ENCODE data around the gene KHDRBS2.

The KHDRBS2 gene

GRCh38 chr6:62283365-62283764 lies 2.7 kb downstream of the KHDRBS2 start:
- Histone ChIP-seq H3K4me3 (ENCODE audit: low read length) (peak overlapping the region; percentile 80), H3K27ac (ENCODE audit: low read length) (no peak overlapping the region), H3K27me3 (ENCODE audit: control insufficient read depth, insufficient read depth, low read length) (no peaks in the 10 kb centered on the region), H3K36me3 (ENCODE audit: control insufficient read depth, low read depth, low read length) (no peaks in the 10 kb centered on the region), H3K9ac (ENCODE audit: low read length) (no peak overlapping the region), H3K9me3 (ENCODE audit: control insufficient read depth, low read depth, low read length) (no peaks in the 10 kb centered on the region), H3K4me1 (ENCODE audit: control insufficient read depth, low read depth, low read length) (peaks cover 11% of the 10 kb centered on the region)

- H3K27me3 ChIP-seq (ENCODE audit: control insufficient read depth, insufficient read depth, low read length): no peaks in the 10 kb centered on the region
- H3K4me1 ChIP-seq (ENCODE audit: control insufficient read depth, low read depth, low read length): peaks cover 11% of the 10 kb centered on the region
- H3K9me3 ChIP-seq (ENCODE audit: control insufficient read depth, low read depth, low read length): no peaks in the 10 kb centered on the region
- no peaks in the 10 kb centered on the region for H3K36me3 ChIP-seq (ENCODE audit: control insufficient read depth, low read depth, low read length)
- H3K4me3 ChIP-seq (ENCODE audit: low read length): no peak overlapping the region
- H3K27ac ChIP-seq (ENCODE audit: low read length): no peak overlapping the region
- no peak overlapping the region for H3K9ac ChIP-seq (ENCODE audit: low read length)
Measured at GRCh38 chr6:62280099-62280498, 5.9 kb downstream of the KHDRBS2 start.

- Histone ChIP-seq H3K27ac (ENCODE audit: low read length) (no peak overlapping the region), H3K9ac (ENCODE audit: low read length) (no peak overlapping the region), H3K4me1 (ENCODE audit: control insufficient read depth, low read depth, low read length) (no peaks in the 10 kb centered on the region), H3K27me3 (ENCODE audit: control insufficient read depth, insufficient read depth, low read length) (no peaks in the 10 kb centered on the region), H3K4me3 (ENCODE audit: low read length) (no peak overlapping the region), H3K36me3 (ENCODE audit: control insufficient read depth, low read depth, low read length) (no peaks in the 10 kb centered on the region), H3K9me3 (ENCODE audit: control insufficient read depth, low read depth, low read length) (no peaks in the 10 kb centered on the region)
Measured at GRCh38 chr6:62272114-62272513, 13.9 kb downstream of the KHDRBS2 start.

GRCh38 chr6:62265906-62266525 lies 20.0 kb downstream of the KHDRBS2 start:
- Histone ChIP-seq H3K4me3 (ENCODE audit: low read length) (no peak overlapping the region), H3K4me1 (ENCODE audit: control insufficient read depth, low read depth, low read length) (no peaks in the 10 kb centered on the region), H3K27me3 (ENCODE audit: control insufficient read depth, insufficient read depth, low read length) (no peaks in the 10 kb centered on the region), H3K36me3 (ENCODE audit: control insufficient read depth, low read depth, low read length) (no peaks in the 10 kb centered on the region), H3K27ac (ENCODE audit: low read length) (no peak overlapping the region), H3K9ac (ENCODE audit: low read length) (no peak overlapping the region), H3K9me3 (ENCODE audit: control insufficient read depth, low read depth, low read length) (no peaks in the 10 kb centered on the region)

GRCh38 chr6:62262283-62262682 lies 23.7 kb downstream of the KHDRBS2 start:
- Histone ChIP-seq H3K27me3 (ENCODE audit: control insufficient read depth, insufficient read depth, low read length) (no peaks in the 10 kb centered on the region), H3K9ac (ENCODE audit: low read length) (no peak overlapping the region), H3K27ac (ENCODE audit: low read length) (no peak overlapping the region), H3K4me1 (ENCODE audit: control insufficient read depth, low read depth, low read length) (no peaks in the 10 kb centered on the region), H3K36me3 (ENCODE audit: control insufficient read depth, low read depth, low read length) (no peaks in the 10 kb centered on the region), H3K4me3 (ENCODE audit: low read length) (no peak overlapping the region), H3K9me3 (ENCODE audit: control insufficient read depth, low read depth, low read length) (no peaks in the 10 kb centered on the region)

- H3K9ac ChIP-seq (ENCODE audit: low read length): no peak overlapping the region
- no peaks in the 10 kb centered on the region for H3K36me3 ChIP-seq (ENCODE audit: control insufficient read depth, low read depth, low read length)
- no peaks in the 10 kb centered on the region for H3K27me3 ChIP-seq (ENCODE audit: control insufficient read depth, insufficient read depth, low read length)
- no peaks in the 10 kb centered on the region for H3K4me1 ChIP-seq (ENCODE audit: control insufficient read depth, low read depth, low read length)
- H3K27ac ChIP-seq (ENCODE audit: low read length): no peak overlapping the region
- H3K4me3 ChIP-seq (ENCODE audit: low read length): no peak overlapping the region
- no peaks in the 10 kb centered on the region for H3K9me3 ChIP-seq (ENCODE audit: control insufficient read depth, low read depth, low read length)
Measured at GRCh38 chr6:62246087-62246486, 39.9 kb downstream of the KHDRBS2 start.

- Histone ChIP-seq H3K36me3 (ENCODE audit: control insufficient read depth, low read depth, low read length) (no peaks in the 10 kb centered on the region), H3K4me3 (ENCODE audit: low read length) (no peak overlapping the region), H3K27ac (ENCODE audit: low read length) (no peak overlapping the region), H3K4me1 (ENCODE audit: control insufficient read depth, low read depth, low read length) (no peaks in the 10 kb centered on the region), H3K9me3 (ENCODE audit: control insufficient read depth, low read depth, low read length) (no peaks in the 10 kb centered on the region), H3K9ac (ENCODE audit: low read length) (no peak overlapping the region), H3K27me3 (ENCODE audit: control insufficient read depth, insufficient read depth, low read length) (no peaks in the 10 kb centered on the region)
Measured at GRCh38 chr6:62236784-62237183, 49.2 kb downstream of the KHDRBS2 start.

GRCh38 chr6:62229231-62229630 lies 56.8 kb downstream of the KHDRBS2 start:
- no peak overlapping the region for H3K4me3 ChIP-seq (ENCODE audit: low read length)
- H3K36me3 ChIP-seq (ENCODE audit: control insufficient read depth, low read depth, low read length): no peaks in the 10 kb centered on the region
- no peaks in the 10 kb centered on the region for H3K9me3 ChIP-seq (ENCODE audit: control insufficient read depth, low read depth, low read length)
- H3K27ac ChIP-seq (ENCODE audit: low read length): no peak overlapping the region
- no peak overlapping the region for H3K9ac ChIP-seq (ENCODE audit: low read length)
- H3K27me3 ChIP-seq (ENCODE audit: control insufficient read depth, insufficient read depth, low read length): no peaks in the 10 kb centered on the region
- H3K4me1 ChIP-seq (ENCODE audit: control insufficient read depth, low read depth, low read length): no peaks in the 10 kb centered on the region

GRCh38 chr6:62217866-62218265 lies 68.2 kb downstream of the KHDRBS2 start:
- Histone ChIP-seq H3K4me3 (ENCODE audit: low read length) (no peak overlapping the region), H3K4me1 (ENCODE audit: control insufficient read depth, low read depth, low read length) (no peaks in the 10 kb centered on the region), H3K9ac (ENCODE audit: low read length) (no peak overlapping the region), H3K27ac (ENCODE audit: low read length) (no peak overlapping the region), H3K27me3 (ENCODE audit: control insufficient read depth, insufficient read depth, low read length) (no peaks in the 10 kb centered on the region), H3K36me3 (ENCODE audit: control insufficient read depth, low read depth, low read length) (no peaks in the 10 kb centered on the region), H3K9me3 (ENCODE audit: control insufficient read depth, low read depth, low read length) (no peaks in the 10 kb centered on the region)

GRCh38 chr6:62202078-62202477 lies 83.9 kb downstream of the KHDRBS2 start:
- H3K9me3 ChIP-seq (ENCODE audit: control insufficient read depth, low read depth, low read length): no peaks in the 10 kb centered on the region
- no peak overlapping the region for H3K9ac ChIP-seq (ENCODE audit: low read length)
- no peak overlapping the region for H3K27ac ChIP-seq (ENCODE audit: low read length)
- no peaks in the 10 kb centered on the region for H3K4me1 ChIP-seq (ENCODE audit: control insufficient read depth, low read depth, low read length)
- no peak overlapping the region for H3K4me3 ChIP-seq (ENCODE audit: low read length)
- no peaks in the 10 kb centered on the region for H3K36me3 ChIP-seq (ENCODE audit: control insufficient read depth, low read depth, low read length)
- no peaks in the 10 kb centered on the region for H3K27me3 ChIP-seq (ENCODE audit: control insufficient read depth, insufficient read depth, low read length)

- H3K27ac ChIP-seq (ENCODE audit: low read length): no peak overlapping the region
- H3K9me3 ChIP-seq (ENCODE audit: control insufficient read depth, low read depth, low read length): no peaks in the 10 kb centered on the region
- H3K36me3 ChIP-seq (ENCODE audit: control insufficient read depth, low read depth, low read length): no peaks in the 10 kb centered on the region
- H3K9ac ChIP-seq (ENCODE audit: low read length): no peak overlapping the region
- no peaks in the 10 kb centered on the region for H3K27me3 ChIP-seq (ENCODE audit: control insufficient read depth, insufficient read depth, low read length)
- no peak overlapping the region for H3K4me3 ChIP-seq (ENCODE audit: low read length)
- peaks cover 3% of the 10 kb centered on the region for H3K4me1 ChIP-seq (ENCODE audit: control insufficient read depth, low read depth, low read length)
Measured at GRCh38 chr6:62192593-62192992, 93.4 kb downstream of the KHDRBS2 start.

GRCh38 chr6:62175195-62175594 lies 110.8 kb downstream of the KHDRBS2 start:
- no peak overlapping the region for H3K4me3 ChIP-seq (ENCODE audit: low read length)
- H3K9me3 ChIP-seq (ENCODE audit: control insufficient read depth, low read depth, low read length): no peaks in the 10 kb centered on the region
- H3K36me3 ChIP-seq (ENCODE audit: control insufficient read depth, low read depth, low read length): no peaks in the 10 kb centered on the region
- no peaks in the 10 kb centered on the region for H3K4me1 ChIP-seq (ENCODE audit: control insufficient read depth, low read depth, low read length)
- no peaks in the 10 kb centered on the region for H3K27me3 ChIP-seq (ENCODE audit: control insufficient read depth, insufficient read depth, low read length)
- H3K27ac ChIP-seq (ENCODE audit: low read length): no peak overlapping the region
- no peak overlapping the region for H3K9ac ChIP-seq (ENCODE audit: low read length)

Measured in iPS-18a (cell line).